GM06990 (cell line): ENCODE measurements around the gene KRTAP2-3.
"Not testable (repeated sequence)": the region's sequence is repeated elsewhere in the genome, so short reads cannot be mapped to it uniquely, and the experiment has no call there.

Source experiments
- DNase-seq: peaks from one replicate; pipeline ENCODE4 v3.0.0-alpha.2; 2011; ENCODE audit not compliant: insufficient read length; ENCODE audit errors: extremely low read depth
- H3K27me3 ChIP-seq: replicated peaks from 2 replicates; pipeline ENCODE4 v1.6.0; 2011; ENCODE audit warnings: low read length; ENCODE audit not compliant: control insufficient read depth, insufficient read depth
- H3K36me3 ChIP-seq: 2 replicates; pipeline ENCODE4 v1.5.1; 2011; ENCODE audit warnings: low read length; ENCODE audit not compliant: control insufficient read depth, insufficient read depth
- H3K4me3 ChIP-seq: replicated peaks from 2 replicates; pipeline ENCODE4 v1.5.1; 2011; ENCODE audit warnings: low read depth, mild to moderate bottlenecking, control low read depth, low read length
- TF ChIP-seq, protein P1 (sequence below): IDR thresholded peaks from 2 replicates; pipeline ENCODE4 v1.5.1; 2011; ENCODE audit warnings: low read length, control low read depth, mild to moderate bottlenecking, inconsistent platforms; ENCODE audit not compliant: insufficient read depth, poor library complexity, severe bottlenecking

Gene KRTAP2-3, protein sequence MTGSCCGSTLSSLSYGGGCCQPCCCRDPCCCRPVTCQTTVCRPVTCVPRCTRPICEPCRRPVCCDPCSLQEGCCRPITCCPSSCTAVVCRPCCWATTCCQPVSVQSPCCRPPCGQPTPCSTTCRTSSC

DNA sequence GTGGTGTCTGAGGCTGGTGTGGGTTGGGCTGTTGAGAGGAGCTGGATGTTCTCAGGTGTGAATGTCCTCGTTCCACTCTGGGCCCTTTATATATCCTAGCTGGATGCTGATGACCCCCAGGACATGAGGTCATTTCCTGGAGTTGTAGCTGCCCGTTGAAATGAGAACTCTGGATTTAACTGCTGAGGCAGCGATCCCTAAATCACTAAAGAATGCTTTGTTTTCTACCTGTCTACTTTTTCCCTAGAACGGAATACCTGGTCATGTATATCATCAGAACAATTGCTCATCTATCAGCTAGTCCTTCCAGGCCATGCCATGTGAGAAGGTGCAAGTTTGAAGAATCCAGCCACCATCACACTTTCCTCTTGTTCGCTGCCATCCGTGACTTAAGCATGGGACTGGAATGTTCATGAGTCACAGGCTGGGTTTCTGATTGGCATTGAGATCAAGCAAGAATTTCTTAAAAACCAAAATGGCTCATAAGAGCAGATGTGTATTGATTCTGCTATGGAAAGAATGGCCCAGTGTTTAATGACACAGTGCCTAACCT is at the start of gene KRTAP2-3:
Gene KRTAP2-3 (minus strand): TSS at position 63 of the 553 bp plus-strand sequence. CDS start 64 bp downstream, outside the sequence.
- TF ChIP-seq, protein P1, sequence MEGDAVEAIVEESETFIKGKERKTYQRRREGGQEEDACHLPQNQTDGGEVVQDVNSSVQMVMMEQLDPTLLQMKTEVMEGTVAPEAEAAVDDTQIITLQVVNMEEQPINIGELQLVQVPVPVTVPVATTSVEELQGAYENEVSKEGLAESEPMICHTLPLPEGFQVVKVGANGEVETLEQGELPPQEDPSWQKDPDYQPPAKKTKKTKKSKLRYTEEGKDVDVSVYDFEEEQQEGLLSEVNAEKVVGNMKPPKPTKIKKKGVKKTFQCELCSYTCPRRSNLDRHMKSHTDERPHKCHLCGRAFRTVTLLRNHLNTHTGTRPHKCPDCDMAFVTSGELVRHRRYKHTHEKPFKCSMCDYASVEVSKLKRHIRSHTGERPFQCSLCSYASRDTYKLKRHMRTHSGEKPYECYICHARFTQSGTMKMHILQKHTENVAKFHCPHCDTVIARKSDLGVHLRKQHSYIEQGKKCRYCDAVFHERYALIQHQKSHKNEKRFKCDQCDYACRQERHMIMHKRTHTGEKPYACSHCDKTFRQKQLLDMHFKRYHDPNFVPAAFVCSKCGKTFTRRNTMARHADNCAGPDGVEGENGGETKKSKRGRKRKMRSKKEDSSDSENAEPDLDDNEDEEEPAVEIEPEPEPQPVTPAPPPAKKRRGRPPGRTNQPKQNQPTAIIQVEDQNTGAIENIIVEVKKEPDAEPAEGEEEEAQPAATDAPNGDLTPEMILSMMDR = no peak
- Histone ChIP-seq H3K4me3 (no peak within 1 kb of the TSS), H3K27me3 (no peaks in the 10 kb centered on the region; the same call in 1 of the 2 replicates), H3K36me3 (no peaks in the 10 kb centered on the region)
- DNase-seq = no peak

DNA sequence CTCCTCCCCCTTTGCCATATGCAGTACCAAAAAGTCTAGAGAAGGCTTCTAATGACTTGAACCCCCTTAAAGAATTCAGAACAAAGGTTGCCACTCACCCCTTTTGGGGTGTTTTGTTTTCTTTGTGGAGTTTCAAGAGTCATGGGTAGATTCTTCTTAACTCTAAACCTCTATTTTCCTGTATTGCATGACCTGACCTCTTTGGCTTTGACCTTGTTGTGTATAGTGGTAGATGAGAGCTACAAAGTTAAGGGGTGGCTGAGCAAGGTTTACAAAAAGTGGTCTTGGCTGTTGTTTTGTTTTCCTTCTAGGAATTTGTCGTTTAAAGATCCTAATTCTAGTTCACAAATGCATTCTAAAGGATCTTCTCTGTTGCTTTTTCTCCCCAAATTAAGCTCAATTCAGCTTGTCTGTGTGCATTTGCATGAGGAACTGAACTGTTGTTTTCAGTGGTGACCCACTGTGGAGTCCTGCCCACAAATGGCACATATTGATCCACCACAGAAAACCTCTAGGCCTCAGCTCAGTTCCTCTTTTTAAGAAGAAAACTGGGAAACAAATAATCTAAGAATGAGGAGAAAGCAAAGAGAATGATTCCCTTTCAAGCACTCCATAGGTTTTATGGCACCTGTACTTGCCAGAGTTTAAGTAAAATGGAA is 48.9 kb upstream of the KRTAP2-3 start:
- DNase-seq, H3K36me3 ChIP-seq, H3K4me3 ChIP-seq, H3K27me3 ChIP-seq: not testable (repeated sequence)

DNA sequence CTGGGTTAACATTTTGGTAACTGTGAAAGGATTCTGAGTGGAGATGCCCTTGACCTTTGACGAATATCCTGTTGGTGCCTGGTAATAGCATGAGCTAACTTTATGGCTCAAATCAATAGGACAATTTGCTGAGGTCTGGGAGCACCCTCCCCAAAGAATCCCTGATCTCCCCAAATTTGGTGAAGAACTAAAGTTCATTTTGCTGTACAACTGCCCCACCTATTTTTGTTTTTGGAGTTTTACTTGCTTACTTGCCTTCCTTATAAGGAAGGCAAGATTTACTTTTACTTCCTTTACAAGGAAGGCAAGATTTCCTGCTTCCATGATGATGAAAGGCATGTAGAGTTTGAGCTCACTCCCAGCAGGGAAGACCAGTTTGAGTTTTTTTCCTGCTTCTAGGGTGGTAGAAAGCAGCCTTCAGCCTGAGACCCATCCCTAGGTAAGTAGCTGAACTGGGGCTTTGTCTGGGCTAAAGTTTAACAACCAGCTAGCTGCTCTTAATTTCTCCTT is 48.1 kb upstream of the KRTAP2-3 start:
- DNase-seq = no peak
- TF ChIP-seq, protein P1 = no peak
- Histone ChIP-seq H3K27me3 (no peaks in the 10 kb centered on the region; the same call in 1 of the 2 replicates), H3K36me3 (no peaks in the 10 kb centered on the region), H3K4me3 (no peak overlapping the region)

DNA sequence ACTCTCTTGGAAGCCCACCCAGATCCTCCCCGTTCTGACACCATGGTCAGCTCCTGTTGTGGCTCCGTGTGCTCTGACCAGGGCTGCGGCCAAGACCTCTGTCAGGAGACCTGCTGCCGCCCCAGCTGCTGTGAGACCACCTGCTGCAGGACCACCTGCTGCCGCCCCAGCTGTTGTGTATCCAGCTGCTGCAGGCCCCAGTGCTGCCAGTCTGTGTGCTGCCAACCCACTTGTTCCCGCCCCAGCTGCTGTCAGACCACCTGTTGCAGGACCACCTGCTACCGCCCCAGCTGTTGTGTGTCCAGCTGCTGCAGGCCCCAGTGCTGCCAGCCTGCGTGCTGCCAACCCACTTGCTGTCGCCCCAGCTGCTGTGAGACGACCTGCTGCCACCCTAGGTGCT is 45.4 kb upstream of the KRTAP2-3 start, which contains the start of gene KRTAP4-9:
Gene KRTAP4-9 (plus strand): TSS at position 43 of the 400 bp plus-strand sequence. CDS start 0 bp downstream, at position 43.
- not testable (repeated sequence) for H3K27me3 ChIP-seq, H3K36me3 ChIP-seq, DNase-seq, H3K4me3 ChIP-seq

DNA sequence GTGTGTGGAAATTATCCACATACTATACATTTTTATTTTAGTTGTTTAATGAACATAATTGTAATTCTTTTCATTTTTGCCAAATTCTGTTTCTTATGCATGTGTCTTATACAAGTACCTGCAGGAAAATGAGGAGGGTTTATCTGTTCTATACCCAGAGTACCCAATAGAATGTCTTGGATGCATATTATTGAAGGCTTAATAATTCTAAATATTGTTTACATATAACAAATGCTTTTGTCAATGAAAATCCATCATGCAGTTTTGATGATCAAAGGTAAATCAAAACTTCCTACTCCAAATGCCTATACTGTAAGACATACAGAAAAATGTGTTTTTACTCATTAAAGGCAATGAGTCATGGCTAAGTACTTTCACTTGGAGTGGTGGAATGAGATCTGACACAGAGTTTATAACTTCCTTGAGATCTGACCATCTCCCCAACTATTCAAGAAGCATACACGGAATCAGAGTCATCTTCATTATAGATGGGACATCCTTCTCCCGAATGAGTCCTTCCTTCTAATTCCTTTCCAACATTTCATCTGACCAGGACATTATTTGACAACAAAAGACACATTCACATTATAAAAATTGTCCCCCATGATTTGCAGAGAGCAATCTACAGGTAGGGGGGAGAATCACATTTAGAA is 44.6 kb upstream of the KRTAP2-3 start:
- H3K4me3 ChIP-seq, H3K36me3 ChIP-seq, DNase-seq, H3K27me3 ChIP-seq: not testable (repeated sequence)

DNA sequence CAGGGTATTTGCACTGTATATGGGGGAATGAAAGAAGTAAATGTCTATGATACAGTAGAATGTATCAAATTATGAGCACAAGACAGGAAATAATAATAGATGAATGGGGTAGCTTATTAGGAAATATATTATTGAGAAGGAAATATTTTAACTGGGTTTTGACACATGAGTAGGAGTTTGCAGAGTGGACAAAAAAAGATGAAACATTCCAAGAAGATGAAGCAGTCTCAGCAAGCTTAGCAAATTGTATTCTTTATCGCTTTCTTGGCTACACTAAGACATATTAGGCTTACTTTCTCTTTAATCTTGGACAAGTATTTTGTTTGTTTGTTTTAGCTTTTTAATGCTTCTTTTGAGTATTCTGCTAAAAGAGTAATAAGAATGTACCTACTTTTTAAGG is 44.0 kb upstream of the KRTAP2-3 start:
- TF ChIP-seq, protein P1 = no peak
- no peak overlapping the region for H3K4me3 ChIP-seq
- no peaks in the 10 kb centered on the region; the same call in 1 of the 2 replicates for H3K27me3 ChIP-seq
- no peaks in the 10 kb centered on the region for H3K36me3 ChIP-seq
- no peak for DNase-seq

DNA sequence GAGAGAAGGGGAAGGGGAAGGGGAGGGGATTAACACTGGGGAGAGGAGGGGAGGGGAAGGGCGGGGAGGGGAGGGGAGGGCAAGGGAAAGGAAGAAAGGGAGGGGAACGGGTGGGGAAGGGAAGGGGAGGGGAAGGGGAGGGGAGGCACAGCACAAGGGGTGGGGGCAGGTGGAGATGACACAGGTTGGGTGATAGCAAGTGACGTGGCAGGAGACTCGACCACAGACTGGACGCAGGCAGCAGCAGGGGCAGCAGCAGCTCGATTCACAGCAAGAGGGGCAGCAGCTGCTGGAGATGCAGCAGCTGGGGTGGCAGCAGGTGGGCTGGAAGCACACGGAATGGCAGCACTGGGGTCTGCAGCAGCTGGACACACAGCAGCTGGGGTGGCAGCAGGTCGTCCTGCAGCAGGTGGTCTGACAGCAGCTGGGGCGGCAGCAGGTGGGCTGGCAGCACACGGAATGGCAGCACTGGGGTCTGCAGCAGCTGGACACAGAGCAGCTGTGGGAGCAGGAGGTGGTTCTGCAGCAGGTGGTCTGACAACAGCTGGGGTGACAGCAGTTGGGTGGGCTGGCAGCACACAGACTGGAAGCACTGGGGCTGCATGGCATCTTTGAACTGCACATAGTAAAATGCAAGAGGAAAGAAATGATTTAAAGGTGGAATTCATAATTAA is 41.8 kb upstream of the KRTAP2-3 start, which contains the start of gene KRTAP4-16:
Gene KRTAP4-16 (minus strand): TSS at position 624 of the 674 bp plus-strand sequence. CDS start 0 bp downstream, at position 624.
- Histone ChIP-seq H3K27me3 (no peaks in the 10 kb centered on the region), H3K4me3 (no peak within 1 kb of the TSS), H3K36me3 (no peaks in the 10 kb centered on the region)
- no peak for DNase-seq
- TF ChIP-seq, protein P1 = no peak

DNA sequence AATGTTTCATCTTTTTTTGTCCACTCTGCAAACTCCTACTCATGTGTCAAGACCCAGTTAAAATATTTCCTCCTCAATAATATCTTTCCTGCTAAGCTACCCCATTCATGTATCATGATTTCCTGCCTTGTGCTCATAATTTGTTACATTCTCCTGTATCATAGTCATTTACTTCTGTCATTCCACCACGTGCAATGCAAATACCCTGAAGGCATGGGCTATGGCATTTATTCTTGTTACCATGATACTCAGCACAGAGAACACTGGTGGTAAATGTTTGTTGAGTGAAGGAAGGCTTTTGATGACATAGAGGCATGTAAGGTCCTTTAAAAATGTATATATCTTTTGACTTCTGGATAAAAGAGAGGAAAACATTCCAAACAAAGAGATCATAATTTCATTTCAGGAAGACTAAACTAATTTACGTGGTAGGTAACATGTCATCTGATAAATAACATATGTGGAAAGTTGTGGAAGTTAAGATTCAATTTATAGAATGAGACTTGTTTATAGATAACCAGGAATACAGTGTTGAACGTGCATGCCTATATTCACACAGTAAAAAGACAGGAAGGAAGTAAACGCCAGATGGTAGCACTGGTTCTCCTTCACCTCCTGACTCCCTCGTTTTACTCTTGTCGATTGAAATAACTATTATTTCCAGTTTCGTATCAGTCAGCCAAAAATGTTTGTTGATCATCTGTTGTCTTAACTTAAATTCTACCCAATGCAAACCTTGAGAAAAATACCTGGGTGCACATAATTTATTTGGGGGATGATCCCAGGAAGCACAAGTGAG is 40.0 kb upstream of the KRTAP2-3 start:
- H3K36me3 ChIP-seq, H3K4me3 ChIP-seq, H3K27me3 ChIP-seq, DNase-seq: not testable (repeated sequence)
